H1 (cell line): ENCODE results near the gene CHD9. TPM values are rescaled to one million over a fixed set of nuclear protein-coding genes. Genes with fewer than 3 reads are reported as not detected.

Source experiments
- CTCF ChIA-PET: fragments of 300-600 bp; sonication (Branson Sonifier 250); formaldehyde crosslinking; loops from one replicate; lab custom pipeline; 2021; ENCODE audit not compliant: partially characterized antibody; lab: Charles Lee
- POLR2A ChIA-PET: fragments of 300-600 bp; sonication (Branson Sonifier 250); formaldehyde crosslinking; loops from one replicate; lab custom pipeline; 2021; ENCODE audit warnings: inconsistent platforms; ENCODE audit not compliant: partially characterized antibody; lab: Charles Lee
- DNase-seq, 2 experiments: peaks; one replicate each; pipeline versions ENCODE4 v3.0.0 to v3.0.0-alpha.2; 2010 to 2022; ENCODE audit warnings: low spot score in 2 of 2, low read depth in 1 of 2, mixed read lengths in 1 of 2
- FAIRE-seq: peaks from 2 replicates; lab custom pipeline; 2011; peaks lifted over from hg19 to GRCh38; lab: Jason Lieb, UNC
- H2AFZ ChIP-seq: 2 replicates; pipeline ENCODE4 v1.8.1; 2012; ENCODE audit warnings: low read length, inconsistent platforms
- H2AK5ac ChIP-seq: 2 replicates; pipeline ENCODE4 v1.6.1; 2013; ENCODE audit warnings: low read depth, low read length
- H2BK120ac ChIP-seq: replicated peaks from 2 replicates; pipeline ENCODE3; 2013; ENCODE audit warnings: low read depth, low read length, inconsistent platforms
- H2BK12ac ChIP-seq: 2 replicates; pipeline ENCODE4 v1.6.1; 2013; ENCODE audit warnings: low read depth, low read length
- H2BK15ac ChIP-seq: 2 replicates; pipeline ENCODE4 v1.6.1; 2013; ENCODE audit warnings: low read length
- H2BK20ac ChIP-seq: 2 replicates; pipeline ENCODE4 v1.6.1; 2013; ENCODE audit warnings: low read length
- H2BK5ac ChIP-seq: 2 replicates; pipeline ENCODE4 v1.6.1; 2013; ENCODE audit warnings: low read depth, low read length
- H3K14ac ChIP-seq: 2 replicates; pipeline ENCODE4 v1.6.1; 2013; ENCODE audit warnings: inconsistent platforms; ENCODE audit not compliant: insufficient read length
- H3K18ac ChIP-seq: 2 replicates; pipeline ENCODE4 v1.6.1; 2013; ENCODE audit warnings: low read length; ENCODE audit errors: extremely low read depth
- H3K23ac ChIP-seq: 2 replicates; pipeline ENCODE4 v1.6.1; 2013; ENCODE audit warnings: inconsistent platforms; ENCODE audit not compliant: insufficient read length
- H3K23me2 ChIP-seq: 2 replicates; pipeline ENCODE4 v1.6.1; 2013; ENCODE audit warnings: low read depth, low read length
- H3K27ac ChIP-seq: 2 replicates; pipeline ENCODE4 v1.6.1; 2011; ENCODE audit warnings: low read depth, low read length, inconsistent platforms
- H3K27me3 ChIP-seq, 4 experiments: replicated peaks in 1 of 4; 1 replicate in 1 of 4; 2 replicates in 3 of 4; pipeline versions ENCODE4 v1.6.1 to v1.8.1; 2011 to 2013; ENCODE audit warnings: low read length in 3 of 4, mild to moderate bottlenecking in 3 of 4, inconsistent platforms in 2 of 4, mixed read lengths in 2 of 4, moderate library complexity in 1 of 4; ENCODE audit not compliant: control insufficient read depth in 3 of 4, insufficient read depth in 3 of 4; ENCODE audit errors: extremely low read depth in 1 of 4
- H3K36me3 ChIP-seq, 4 experiments: 2 replicates each; pipeline versions ENCODE4 v1.6.1 to v1.8.1; 2011 to 2013; ENCODE audit warnings: mild to moderate bottlenecking in 4 of 4, low read length in 3 of 4, moderate library complexity in 2 of 4, control low read depth in 1 of 4, inconsistent platforms in 1 of 4; ENCODE audit not compliant: insufficient read depth in 4 of 4, control insufficient read depth in 2 of 4
- H3K4ac ChIP-seq: replicated peaks from 2 replicates; pipeline ENCODE3; 2013; ENCODE audit warnings: low read length, low read depth, mixed read lengths, inconsistent platforms; ENCODE audit not compliant: insufficient read length
- H3K4me1 ChIP-seq, 4 experiments: replicated peaks in 1 of 4; 1 replicate in 1 of 4; 2 replicates in 3 of 4; pipeline versions ENCODE4 v1.6.1 to v1.8.1; 2011 to 2013; ENCODE audit warnings: low read length in 3 of 4, inconsistent platforms in 2 of 4, mixed read lengths in 1 of 4; ENCODE audit not compliant: insufficient read depth in 4 of 4, control insufficient read depth in 3 of 4
- H3K4me2 ChIP-seq, 2 experiments: 2 replicates each; pipeline versions ENCODE4 v1.6.1 to v1.8.1; 2011 to 2013; ENCODE audit warnings: low read depth in 2 of 2, low read length in 2 of 2, control low read depth in 1 of 2, inconsistent platforms in 1 of 2, mild to moderate bottlenecking in 1 of 2; ENCODE audit not compliant: insufficient read depth in 1 of 2
- H3K4me3 ChIP-seq, 4 experiments: fragments of 200-600, 300-600 bp in 1 of 4; sonication (generic), shearing (Covaris generic), sonication (Bioruptor Twin) in 1 of 4; 2 replicates each; pipeline versions ENCODE4 v1.5.1 to v1.8.1; 2011 to 2016; ENCODE audit warnings: low read length in 4 of 4, low read depth in 3 of 4, control low read depth in 2 of 4, inconsistent platforms in 2 of 4, mild to moderate bottlenecking in 2 of 4, mixed read lengths in 1 of 4, moderate library complexity in 1 of 4; ENCODE audit not compliant: insufficient read depth in 2 of 4; ENCODE audit errors: extremely low read depth in 1 of 4
- H3K56ac ChIP-seq: replicated peaks from 2 replicates; pipeline ENCODE3; 2013; ENCODE audit warnings: low read depth, mild to moderate bottlenecking, mixed read lengths, low read length, inconsistent platforms; ENCODE audit not compliant: insufficient read length
- H3K79me1 ChIP-seq: 2 replicates; pipeline ENCODE4 v1.6.1; 2013; ENCODE audit warnings: low read depth, low read length, control low read depth
- H3K79me2 ChIP-seq, 2 experiments: 2 replicates each; pipeline versions ENCODE4 v1.6.1 to v1.8.1; 2012 to 2013; ENCODE audit warnings: low read length in 2 of 2, mild to moderate bottlenecking in 2 of 2, inconsistent platforms in 1 of 2; ENCODE audit not compliant: insufficient read depth in 2 of 2, control insufficient read depth in 1 of 2
- H3K9ac ChIP-seq, 4 experiments: replicated peaks in 1 of 4; 1 replicate in 1 of 4; 2 replicates in 3 of 4; pipeline versions ENCODE4 v1.6.1 to v1.8.1; 2011 to 2013; ENCODE audit warnings: low read depth in 3 of 4, low read length in 3 of 4, control low read depth in 2 of 4, mild to moderate bottlenecking in 2 of 4, moderate library complexity in 2 of 4, inconsistent platforms in 1 of 4; ENCODE audit errors: extremely low read depth in 1 of 4
- H3K9me3 ChIP-seq, 2 experiments: 2 replicates each; pipeline versions ENCODE4 v1.6.1 to v1.8.1; 2012 to 2013; ENCODE audit warnings: mild to moderate bottlenecking in 2 of 2, moderate library complexity in 2 of 2, control low read depth in 1 of 2, inconsistent platforms in 1 of 2, low read depth in 1 of 2, low read length in 1 of 2, mixed read lengths in 1 of 2; ENCODE audit not compliant: insufficient read depth in 2 of 2
- H4K20me1 ChIP-seq, 2 experiments: replicated peaks in 1 of 2; 2 replicates each; pipeline versions ENCODE3 to v1.8.1; 2011 to 2013; ENCODE audit warnings: inconsistent platforms in 2 of 2, low read length in 2 of 2, mild to moderate bottlenecking in 1 of 2; ENCODE audit not compliant: insufficient read depth in 2 of 2, control insufficient read depth in 1 of 2
- H4K5ac ChIP-seq: 2 replicates; pipeline ENCODE4 v1.6.1; 2013; ENCODE audit warnings: low read length, low read depth, mixed read lengths, inconsistent platforms; ENCODE audit not compliant: insufficient read length
- H4K8ac ChIP-seq: 2 replicates; pipeline ENCODE4 v1.8.0; 2013; ENCODE audit warnings: mild to moderate bottlenecking, moderate library complexity, low read length, inconsistent platforms; ENCODE audit not compliant: insufficient read depth; ENCODE audit errors: extremely low read depth
- H4K91ac ChIP-seq: replicated peaks from 2 replicates; pipeline ENCODE3; 2013; ENCODE audit warnings: low read length, mixed read lengths, inconsistent platforms; ENCODE audit not compliant: insufficient read length
- ASH2L ChIP-seq: fragments of 200-600, 300-600 bp; sonication (generic); IDR thresholded peaks from one replicate; pipeline ENCODE4 v1.7.1; 2017; ENCODE audit warnings: low read length
- BRCA1 ChIP-seq: IDR thresholded peaks from 2 replicates; pipeline ENCODE4 v1.6.1; 2012; ENCODE audit warnings: low read depth, low read length, improper control_type of control experiment
- KDM4A ChIP-seq: IDR thresholded peaks from one replicate; pipeline ENCODE4 v1.7.1; 2012; ENCODE audit warnings: low read depth, mild to moderate bottlenecking, moderate library complexity, low read length, inconsistent platforms; ENCODE audit not compliant: severe bottlenecking
- KDM5A ChIP-seq: fragments of 200-600 bp; IDR thresholded peaks from 2 replicates; pipeline ENCODE4 v1.7.1; 2012; ENCODE audit warnings: mild to moderate bottlenecking, low read length, inconsistent platforms, mixed read lengths
- POU5F1 ChIP-seq: IDR thresholded peaks from 2 replicates; pipeline ENCODE4 v1.6.1; 2011; ENCODE audit warnings: low read depth, mild to moderate bottlenecking, low read length, moderate library complexity
- RBBP5 ChIP-seq: IDR thresholded peaks from 2 replicates; pipeline ENCODE4 v1.7.1; 2012; ENCODE audit warnings: low read depth, mild to moderate bottlenecking, inconsistent platforms, low read length, moderate library complexity, borderline replicate concordance
- SIRT6 ChIP-seq: IDR thresholded peaks from one replicate; pipeline ENCODE4 v1.7.1; 2012; ENCODE audit warnings: low read length, inconsistent platforms
- SRF ChIP-seq: IDR thresholded peaks from 2 replicates; pipeline ENCODE4 v1.6.1; 2011; ENCODE audit warnings: mild to moderate bottlenecking, low read depth, low read length, moderate library complexity
- SUZ12 ChIP-seq: fragments of 200-600 bp; sonication (generic); IDR thresholded peaks from 2 replicates; pipeline ENCODE4 v1.6.1; 2012; ENCODE audit warnings: mild to moderate bottlenecking, inconsistent platforms, low read length, moderate library complexity, mixed read lengths
- TAF1 ChIP-seq: IDR thresholded peaks from 2 replicates; pipeline ENCODE4 v1.6.1; 2011; ENCODE audit warnings: mild to moderate bottlenecking, low read depth, low read length
- TAF7 ChIP-seq: optimal IDR thresholded peaks from 2 replicates; pipeline ENCODE3; 2011; ENCODE audit warnings: low read depth, mild to moderate bottlenecking, inconsistent platforms, low read length, moderate library complexity, borderline replicate concordance
- YY1 ChIP-seq: IDR thresholded peaks from 2 replicates; pipeline ENCODE4 v1.6.1; 2011; ENCODE audit warnings: low read depth, mild to moderate bottlenecking, low read length
- WGBS, 2 experiments: shearing (Covaris generic) in 1 of 2; methylation state at CpG; one replicate each; pipeline versions ENCODE4 v1.1.6 to v1.1.7; 2013 to 2015; ENCODE audit warnings: low lambda C conversion rate in 2 of 2, mixed read lengths in 2 of 2, inconsistent platforms in 1 of 2, low coverage in 1 of 2, missing lambda C conversion rate in 1 of 2; ENCODE audit not compliant: insufficient replicate concordance in 2 of 2, insufficient coverage in 1 of 2, insufficient read length in 1 of 2; ENCODE audit errors: extremely low coverage in 1 of 2, missing lambda C conversion rate in 1 of 2; 5-methylcytosine and 5-hydroxymethylcytosine counted together
- polyA plus RNA-seq, 7 experiments: library from polyadenylated mRNA; depleted of rRNA in 3 of 7; stranded (reverse) in 5 of 7; unstranded in 2 of 7; fragments of >200 nt in 5 of 7; fragments of 200-250 nt in 2 of 7; gene quantifications; 1 replicate in 5 of 7; 2 replicates in 1 of 7; 4 replicates in 1 of 7; pipeline versions ENCODE4 v1.2.1 to v1.2.3, GENCODE V29; 2011 to 2013; ENCODE audit warnings: missing spikeins in 2 of 7, mixed read lengths in 2 of 7
- total RNA-seq: library from RNA; stranded (reverse); fragmentation: NEBNext Ultra II Directional; extraction: Animal tissue kit (Norgen Biotek cat#: 25700); gene quantifications from 2 replicates; pipeline ENCODE4 v1.2.1, GENCODE V29; 2021
- TF ChIP-seq, protein P1 (sequence below): IDR thresholded peaks from 2 replicates; pipeline ENCODE4 v1.6.1; 2012; ENCODE audit warnings: inconsistent platforms

The CHD9 gene
- total and polyA plus RNA-seq, 2 of the 8 experiments (the other 6 are each of a cell fraction or from before 2014, with no cell fraction given) = 9.9 to 32.4 TPM

GRCh38 chr16:53216798-53217197, 162.0 kb downstream of the CHD9 start:
- Histone ChIP-seq H2AK5ac (no peak overlapping the region), H2BK20ac (no peak overlapping the region), H2BK5ac (no peak overlapping the region), H4K91ac (no peak overlapping the region), H3K56ac (no peak overlapping the region), H3K4me2 (no peak overlapping the region), H3K27me3 (no peaks in the 10 kb centered on the region), H4K20me1 (peaks cover 2 to 3% of the 10 kb centered on the region in 2 experiments), H3K79me1 (no peaks in the 10 kb centered on the region), H4K8ac (no peak overlapping the region), H3K23me2 (no peaks in the 10 kb centered on the region; the same call in 1 of the 2 replicates), H2BK12ac (no peak overlapping the region), H3K36me3 (peaks cover 0 to under 1% (median 0%) of the 10 kb centered on the region in 4 experiments; a peak in 2 of 8 replicates), H3K4me3 (no peak overlapping the region), H3K4ac (no peak overlapping the region), H4K5ac (no peak overlapping the region), H3K79me2 (peaks cover 0 to 95% of the 10 kb centered on the region in 2 experiments; a peak in 3 of 4 replicates), H3K18ac (no peak overlapping the region), H3K23ac (no peak overlapping the region), H3K27ac (no peak overlapping the region), H2BK15ac (no peak overlapping the region), H3K9me3 (no peaks in the 10 kb centered on the region), H3K14ac (no peak overlapping the region), H2BK120ac (no peak overlapping the region), H2AFZ (no peak overlapping the region), H3K9ac (no peak overlapping the region), H3K4me1 (no peaks in the 10 kb centered on the region)
- no peak for FAIRE-seq
- POLR2A ChIA-PET = no interaction called here
- DNase-seq = no peak
- CTCF ChIA-PET = interaction anchor here (1.0 kb wide), 1 partner anchor 73 kb away, joined by 3 read pairs; no protein-coding TSS in a partner anchor
- WGBS, 2 experiments = 89% methylated on average over 2 of the region's 2 CpGs; no CpG with 5 or more reads in 1 of the 2 experiments
- no peak for TF ChIP-seq KDM4A
- TF ChIP-seq SIRT6 = no peak
- no peak for TF ChIP-seq SRF
- TF ChIP-seq TAF7 = no peak
- TF ChIP-seq YY1 = no peak
- no peak for TF ChIP-seq BRCA1
- TF ChIP-seq KDM5A = no peak
- no peak for TF ChIP-seq ASH2L
- TF ChIP-seq TAF1 = no peak
- no peak for TF ChIP-seq POU5F1
- TF ChIP-seq SUZ12 = no peak
- no peak for TF ChIP-seq RBBP5
- TF ChIP-seq, protein P1, sequence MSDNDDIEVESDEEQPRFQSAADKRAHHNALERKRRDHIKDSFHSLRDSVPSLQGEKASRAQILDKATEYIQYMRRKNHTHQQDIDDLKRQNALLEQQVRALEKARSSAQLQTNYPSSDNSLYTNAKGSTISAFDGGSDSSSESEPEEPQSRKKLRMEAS = no peak
